Measurements from ENCODE around the gene NPR3. TPM values are rescaled to one million over a fixed set of nuclear protein-coding genes. Genes with fewer than 3 reads are reported as not detected.

NPR3 gene
- total RNA-seq, 4 donors from 2014 or later: 7.9 to 31.3 (median 13.0) TPM

- intact Hi-C loops (cut with DNase I): no loop called here
- no peak overlapping the region for H3K4me3 ChIP-seq
- no peak for DNase-seq
- WGBS, 2 donors: 73 to 100% methylated on average over 1 of the region's 1 CpG
- no peak for TF ChIP-seq CTCF (IDR thresholded peaks at IDR 0.05)
- no peak for TF ChIP-seq POLR2A (IDR thresholded peaks at IDR 0.05)
- no peaks in the 10 kb centered on the region for H3K9me3 ChIP-seq
- no peak overlapping the region for H3K27ac ChIP-seq
- H3K4me1 ChIP-seq: no peaks in the 10 kb centered on the region
- H3K27me3 ChIP-seq: no peaks in the 10 kb centered on the region
- peaks cover 0 to 8% (median 0%) of the 10 kb centered on the region in 3 donors for H3K36me3 ChIP-seq
Observed at GRCh38 chr5:32773944-32774343, 62.8 kb downstream of the NPR3 start.

- TF ChIP-seq POLR2A (IDR thresholded peaks at IDR 0.05) (no peak), CTCF (IDR thresholded peaks at IDR 0.05) (no peak)
- intact Hi-C loops (cut with DNase I): no loop called here
Observed at GRCh38 chr5:32776200-32776599, 65.1 kb downstream of the NPR3 start.

GRCh38 chr5:32777222-32777621, 66.1 kb downstream of the NPR3 start:
- intact Hi-C loops (cut with DNase I): no loop called here
- no peak overlapping the region for H3K27ac ChIP-seq
- H3K4me3 ChIP-seq: no peak overlapping the region
- H3K36me3 ChIP-seq: peaks cover 0 to 23% (median 0%) of the 10 kb centered on the region in 3 donors
- TF ChIP-seq CTCF (IDR thresholded peaks at IDR 0.05) (no peak), POLR2A (IDR thresholded peaks at IDR 0.05) (no peak)
- no peak for DNase-seq
- no peaks in the 10 kb centered on the region for H3K4me1 ChIP-seq
- H3K27me3 ChIP-seq: no peaks in the 10 kb centered on the region
- H3K9me3 ChIP-seq: no peaks in the 10 kb centered on the region
- WGBS, 2 donors: 85 to 92% methylated on average over 2 of the region's 2 CpGs

More at GRCh38 chr5:32776200-32776599, 65.1 kb downstream of the NPR3 start:
- Histone ChIP-seq H3K27me3 (no peaks in the 10 kb centered on the region), H3K4me1 (no peaks in the 10 kb centered on the region), H3K36me3 (peaks cover 0 to 14% (median 0%) of the 10 kb centered on the region in 3 donors), H3K27ac (no peak overlapping the region), H3K4me3 (no peak overlapping the region), H3K9me3 (no peaks in the 10 kb centered on the region)
- DNase-seq: no peak

GRCh38 chr5:32777733-32778132, 66.6 kb downstream of the NPR3 start:
- WGBS, 2 donors: 72 to 88% methylated on average over 2 of the region's 2 CpGs
- TF ChIP-seq POLR2A (IDR thresholded peaks at IDR 0.05) (no peak), CTCF (IDR thresholded peaks at IDR 0.05) (no peak)
- Histone ChIP-seq H3K4me3 (no peak overlapping the region), H3K36me3 (peaks cover 0 to 25% (median 0%) of the 10 kb centered on the region in 3 donors), H3K4me1 (no peaks in the 10 kb centered on the region), H3K9me3 (no peaks in the 10 kb centered on the region), H3K27me3 (no peaks in the 10 kb centered on the region), H3K27ac (no peak overlapping the region)
- intact Hi-C loops (cut with DNase I): no loop called here
- no peak for DNase-seq

GRCh38 chr5:32778403-32778802, 67.3 kb downstream of the NPR3 start:
- intact Hi-C loops (cut with DNase I): no loop called here
- Histone ChIP-seq H3K36me3 (peaks cover 0 to 25% (median 0%) of the 10 kb centered on the region in 3 donors), H3K9me3 (no peaks in the 10 kb centered on the region), H3K27me3 (no peaks in the 10 kb centered on the region), H3K27ac (no peak overlapping the region), H3K4me1 (no peaks in the 10 kb centered on the region), H3K4me3 (no peak overlapping the region)
- TF ChIP-seq CTCF (IDR thresholded peaks at IDR 0.05): no peak
- TF ChIP-seq POLR2A (IDR thresholded peaks at IDR 0.05): no peak
- WGBS, 2 donors: 86 to 91% methylated on average over 2 of the region's 2 CpGs
- no peak for DNase-seq
